SW 1271 (cell line): ENCODE results near the gene SRSF8.
"Not testable (repeated sequence)": the region's sequence is repeated elsewhere in the genome, so short reads cannot be mapped to it uniquely, and the experiment has no call there.

Source experiments
- DNase-seq, 2 experiments: peaks; one replicate each; lab custom pipeline; 2025; lab: John Stamatoyannopoulos, UW

SRSF8 gene, protein sequence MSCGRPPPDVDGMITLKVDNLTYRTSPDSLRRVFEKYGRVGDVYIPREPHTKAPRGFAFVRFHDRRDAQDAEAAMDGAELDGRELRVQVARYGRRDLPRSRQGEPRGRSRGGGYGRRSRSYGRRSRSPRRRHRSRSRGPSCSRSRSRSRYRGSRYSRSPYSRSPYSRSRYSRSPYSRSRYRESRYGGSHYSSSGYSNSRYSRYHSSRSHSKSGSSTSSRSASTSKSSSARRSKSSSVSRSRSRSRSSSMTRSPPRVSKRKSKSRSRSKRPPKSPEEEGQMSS

DNA sequence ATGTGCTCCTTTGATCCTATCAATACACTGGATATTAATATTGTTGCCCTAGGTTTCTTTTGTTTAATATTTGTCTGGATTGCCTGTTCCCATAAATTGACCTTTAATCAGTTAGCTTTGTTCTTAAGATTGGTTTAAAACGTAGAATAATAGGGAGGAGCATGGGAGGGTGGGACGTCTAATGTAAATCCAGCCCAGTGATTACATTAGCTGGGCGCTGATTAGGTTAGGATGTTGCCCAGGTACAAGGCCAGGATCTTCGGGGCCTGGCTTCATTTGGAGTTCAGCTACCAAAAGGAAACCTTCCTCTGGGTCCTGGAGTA, at the start of gene SRSF8:
Gene SRSF8 (plus strand): TSS at position 204 of the 323 bp plus-strand sequence. CDS start 308 bp downstream, outside the sequence.
- DNase-seq, result peak; percentile 85 to 94

DNA sequence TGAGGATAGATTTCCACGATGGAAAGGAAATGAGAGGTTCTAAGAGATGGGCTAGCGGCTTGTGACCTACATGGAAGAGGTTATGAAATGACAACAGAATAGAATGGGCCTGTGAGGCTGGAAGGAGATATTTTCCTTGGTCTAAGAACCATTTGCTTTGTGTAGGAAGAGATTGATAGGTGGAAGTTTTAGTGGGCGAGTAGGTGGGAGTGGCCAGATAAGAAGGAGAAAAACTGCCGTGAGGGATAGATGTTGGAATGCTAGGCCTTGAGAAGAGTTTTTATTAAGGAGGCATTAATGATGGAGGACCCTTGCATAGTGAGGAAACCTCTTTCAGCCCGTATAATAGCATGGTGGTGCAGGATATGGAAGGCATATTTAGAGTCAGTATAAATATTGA, 45.3 kb upstream of the SRSF8 start:
- not testable (repeated sequence) for DNase-seq

DNA sequence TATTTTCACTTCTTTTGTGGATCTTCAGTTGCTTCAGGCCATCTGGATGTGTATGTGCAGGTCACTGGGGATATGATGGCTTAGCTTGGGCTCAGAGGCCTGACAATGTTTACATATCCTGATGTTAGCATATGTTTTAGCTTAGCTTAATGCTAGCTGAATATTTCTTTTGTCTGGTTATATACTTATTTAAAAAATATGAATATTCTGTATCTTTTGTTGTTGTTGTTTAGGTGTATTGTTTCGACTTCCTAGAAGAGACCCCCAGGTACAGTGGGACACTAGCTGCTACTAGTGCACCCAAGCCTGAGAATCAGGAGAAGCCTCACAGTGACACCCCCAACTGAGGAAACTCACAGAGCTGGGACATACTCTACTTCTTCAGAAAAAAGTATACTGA, 41.8 kb upstream of the SRSF8 start, which contains the start of gene KDM4E:
Gene KDM4E (plus strand): TSS at position 301 of the 400 bp plus-strand sequence. CDS start 300 bp downstream, outside the sequence.
- DNase-seq, result no peak

DNA sequence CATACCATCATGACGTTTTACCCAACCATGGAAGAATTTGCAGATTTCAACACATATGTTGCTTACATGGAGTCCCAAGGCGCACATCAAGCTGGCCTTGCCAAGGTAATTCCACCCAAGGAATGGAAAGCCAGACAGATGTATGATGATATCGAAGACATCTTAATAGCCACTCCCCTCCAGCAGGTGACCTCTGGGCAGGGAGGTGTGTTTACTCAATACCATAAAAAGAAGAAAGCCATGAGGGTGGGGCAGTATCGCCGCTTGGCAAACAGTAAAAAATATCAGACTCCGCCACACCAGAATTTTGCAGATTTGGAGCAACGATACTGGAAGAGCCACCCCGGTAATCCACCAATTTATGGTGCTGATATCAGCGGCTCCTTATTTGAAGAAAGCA, 41.1 kb upstream of the SRSF8 start:
- DNase-seq, result not testable (repeated sequence)

DNA sequence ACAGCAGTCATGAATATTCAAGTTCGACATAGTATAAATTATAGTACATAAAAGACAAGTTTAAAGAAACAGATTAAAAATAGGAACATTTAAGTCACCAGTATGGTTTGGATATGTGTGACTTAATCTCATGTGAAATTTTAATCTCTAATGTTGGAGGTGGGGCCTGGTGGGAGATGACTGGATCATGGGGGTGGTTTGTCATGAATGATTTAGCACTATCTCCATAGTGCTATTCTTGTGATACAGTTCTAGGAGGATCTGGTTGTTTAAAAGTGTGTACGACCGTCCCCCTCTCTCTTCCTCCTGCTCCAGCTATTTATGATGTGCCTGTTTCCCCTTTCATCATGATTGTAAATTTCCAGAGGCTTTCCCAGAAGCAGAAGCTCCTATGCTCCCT, 38.4 kb upstream of the SRSF8 start:
- no peak for DNase-seq

DNA sequence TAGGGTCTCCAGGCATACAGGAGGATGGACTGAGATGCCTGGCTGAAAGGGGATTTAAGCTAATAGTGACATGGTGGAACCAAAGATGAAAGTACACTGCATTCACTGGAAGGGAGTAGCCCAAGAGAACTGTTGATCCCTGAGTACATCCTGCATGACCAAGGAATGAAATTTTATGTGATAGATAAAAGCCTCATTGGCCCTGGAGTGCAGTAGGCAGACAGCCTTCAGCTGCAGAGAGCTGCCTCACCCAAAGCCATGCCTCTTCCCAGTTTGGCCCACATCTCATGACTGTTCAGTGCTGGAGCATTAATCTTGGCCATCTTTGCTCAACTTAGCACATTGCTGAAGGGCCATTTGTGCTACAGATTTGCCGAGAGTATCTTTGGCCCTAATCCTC, 33.7 kb upstream of the SRSF8 start:
- no peak for DNase-seq

DNA sequence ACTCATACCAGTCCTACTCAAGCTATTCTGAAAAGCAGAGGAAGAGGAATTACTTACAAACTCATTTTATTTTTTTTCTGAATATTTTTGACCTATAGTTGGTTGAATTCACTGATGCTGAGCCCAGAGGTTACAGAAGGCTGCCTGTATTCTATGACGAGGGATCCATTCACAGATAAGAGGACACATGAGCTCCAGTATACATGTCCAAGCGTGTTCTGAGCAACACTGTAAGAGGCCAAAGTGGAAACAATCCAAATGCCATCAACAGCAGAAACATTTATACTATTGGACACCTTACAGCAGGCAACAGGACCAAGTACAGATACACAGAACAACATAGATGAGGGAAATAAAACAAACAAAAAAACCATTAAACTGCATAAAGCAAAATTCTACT, 31.4 kb upstream of the SRSF8 start:
- no peak for DNase-seq

DNA sequence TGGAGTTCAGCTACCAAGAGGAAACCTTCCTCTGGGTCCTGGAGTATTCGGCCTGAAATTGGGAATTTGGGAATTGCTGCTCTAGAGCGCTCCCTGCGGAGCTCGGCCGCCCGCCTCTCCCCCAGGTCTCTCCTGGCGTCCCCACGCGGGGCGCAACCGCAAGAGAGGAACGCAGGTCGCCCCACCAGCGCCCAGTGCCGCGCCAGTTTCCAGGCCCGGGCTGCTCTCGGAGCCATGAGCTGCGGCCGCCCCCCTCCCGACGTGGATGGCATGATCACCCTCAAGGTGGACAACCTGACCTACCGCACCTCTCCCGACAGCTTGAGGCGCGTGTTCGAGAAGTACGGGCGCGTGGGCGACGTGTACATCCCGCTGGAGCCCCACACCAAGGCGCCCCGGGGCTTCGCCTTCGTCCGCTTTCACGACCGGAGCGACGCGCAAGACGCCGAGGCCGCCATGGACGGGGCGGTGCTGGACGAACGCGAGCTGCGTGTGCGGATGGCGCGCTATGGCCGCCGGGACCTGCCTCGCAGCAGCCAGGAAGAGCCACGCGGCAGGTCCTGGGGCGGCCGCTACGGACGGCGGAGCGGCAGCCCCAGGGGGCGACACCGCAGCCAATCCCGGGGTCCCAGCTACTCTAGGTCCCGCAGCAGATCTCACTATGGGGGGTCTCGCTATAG, 29.2 kb upstream of the SRSF8 start:
- not testable (repeated sequence) for DNase-seq

DNA sequence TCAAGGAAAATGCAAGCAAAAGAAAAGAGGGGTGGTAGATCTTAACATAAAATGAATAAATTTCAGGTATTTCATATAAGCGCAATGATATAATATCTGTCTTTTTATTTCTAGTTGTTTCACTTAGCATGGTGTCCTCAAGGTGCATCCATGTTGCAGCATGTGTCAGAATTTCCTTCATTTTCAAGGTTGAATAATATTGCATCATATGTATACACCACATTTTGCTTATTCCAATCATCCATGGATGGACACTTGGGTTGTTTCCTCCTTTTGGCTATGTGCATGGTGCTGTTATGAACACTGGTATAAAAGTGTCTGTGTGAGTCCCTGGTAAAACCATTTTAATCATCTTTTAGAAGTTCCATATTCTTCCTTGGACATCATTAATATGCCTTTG, 24.5 kb upstream of the SRSF8 start:
- no peak for DNase-seq

DNA sequence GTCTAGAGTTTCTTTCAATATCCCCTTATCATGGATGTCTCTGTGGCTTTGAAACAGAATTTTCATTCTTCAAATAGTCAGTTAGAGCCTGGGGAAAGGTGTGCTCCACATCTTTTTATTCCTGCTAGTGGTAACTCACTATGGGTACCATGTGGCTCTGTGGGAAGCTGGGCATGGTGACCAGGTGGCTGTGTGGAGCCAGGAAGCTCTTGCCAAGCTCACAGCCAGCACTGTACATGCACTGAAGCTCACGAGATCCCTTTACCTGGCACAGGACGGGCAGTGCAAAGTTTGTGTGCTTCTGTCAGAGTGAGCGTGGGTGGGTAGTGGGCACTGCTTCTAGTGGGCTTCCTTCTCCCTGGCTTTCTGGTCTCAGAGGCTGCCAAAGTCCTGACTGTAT, 23.8 kb upstream of the SRSF8 start:
- DNase-seq, result no peak

DNA sequence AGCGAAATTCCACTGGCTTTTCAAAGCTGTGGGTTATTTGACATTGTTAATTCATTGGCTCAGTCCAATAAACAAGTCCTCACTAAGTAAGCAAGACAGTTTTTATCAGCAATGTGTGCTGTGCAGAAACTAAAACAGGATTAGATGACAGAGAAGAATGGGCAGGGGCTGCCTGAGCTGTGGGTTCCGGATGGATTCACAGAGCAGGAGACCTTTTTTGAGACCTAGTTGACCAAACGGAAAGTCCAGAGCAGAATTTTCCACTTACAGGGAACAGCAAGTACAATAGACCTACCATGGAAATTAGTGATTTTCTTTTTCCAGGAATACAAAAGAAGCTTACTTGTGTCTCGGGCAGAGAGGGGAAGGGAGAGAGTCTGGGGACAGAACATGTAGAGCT, 22.7 kb upstream of the SRSF8 start:
- DNase-seq, result no peak

DNA sequence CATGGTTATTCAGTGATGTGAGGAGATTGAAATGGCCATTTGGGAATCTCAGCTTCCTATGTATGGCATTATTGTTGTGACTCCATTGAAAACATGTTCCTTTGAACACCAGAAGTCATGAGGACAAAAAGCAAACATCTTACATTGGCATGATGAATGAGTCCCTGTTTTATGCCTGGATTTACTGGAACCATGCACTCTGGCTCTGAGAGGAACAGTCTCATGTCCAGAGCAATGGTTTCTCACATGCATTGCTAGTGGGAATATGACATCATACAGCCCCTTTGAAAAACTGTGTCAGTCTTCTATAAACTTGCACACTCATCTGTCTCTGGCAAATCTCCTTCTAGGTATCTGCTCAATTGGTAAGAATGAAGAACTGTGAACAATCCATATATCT, 20.9 kb upstream of the SRSF8 start:
- DNase-seq, result no peak

DNA sequence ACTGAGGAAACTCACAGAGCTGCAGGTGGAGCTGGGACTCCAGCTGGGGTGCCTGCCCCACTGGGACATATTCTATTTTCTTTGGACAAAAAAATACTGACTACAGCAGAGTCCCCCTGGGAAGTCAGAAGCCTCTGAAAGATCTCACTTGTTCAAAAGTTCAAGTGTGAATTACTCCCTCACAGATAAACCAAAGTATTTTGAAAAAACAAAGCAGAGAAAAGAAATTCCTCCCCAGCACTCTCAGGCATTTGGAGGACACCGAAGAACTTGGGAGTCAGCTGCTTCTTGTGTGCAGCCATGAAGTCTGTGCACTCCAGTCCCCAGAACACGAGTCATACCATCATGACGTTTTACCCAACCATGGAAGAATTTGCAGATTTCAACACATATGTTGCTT, 17.6 kb upstream of the SRSF8 start, which contains the start of gene KDM4F:
Gene KDM4F (plus strand): TSS at position 301 of the 400 bp plus-strand sequence.
- not testable (repeated sequence) for DNase-seq

DNA sequence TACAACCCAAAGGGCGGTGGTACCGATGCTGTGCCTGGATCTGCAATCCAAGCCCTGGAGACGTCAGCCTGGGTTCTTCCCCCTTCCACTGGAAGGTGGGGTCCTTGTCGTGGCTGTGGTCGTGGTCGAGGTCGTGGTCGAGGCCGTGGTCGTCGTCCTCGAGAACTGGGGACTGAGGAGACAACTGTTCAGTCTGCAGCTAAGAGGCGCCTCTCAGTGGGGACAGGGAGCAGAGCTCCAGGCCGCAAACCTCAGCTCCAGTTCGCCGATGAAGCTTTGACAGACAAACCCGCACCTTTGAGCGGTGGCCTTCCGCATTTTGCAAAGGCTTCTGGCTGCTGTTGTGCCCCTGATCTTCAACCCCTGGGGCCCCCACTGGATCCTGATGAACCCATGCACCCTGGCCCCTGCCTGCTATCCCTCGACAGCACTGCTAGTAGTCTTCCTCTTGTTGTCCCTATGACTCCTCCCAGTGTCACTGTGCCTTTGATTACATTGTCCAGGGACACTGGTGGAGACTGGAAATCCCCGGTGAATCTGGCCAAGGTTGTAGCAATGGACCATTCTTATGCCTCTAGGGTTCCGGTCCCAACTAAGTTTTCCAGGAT, 16.0 kb upstream of the SRSF8 start:
- no peak for DNase-seq

DNA sequence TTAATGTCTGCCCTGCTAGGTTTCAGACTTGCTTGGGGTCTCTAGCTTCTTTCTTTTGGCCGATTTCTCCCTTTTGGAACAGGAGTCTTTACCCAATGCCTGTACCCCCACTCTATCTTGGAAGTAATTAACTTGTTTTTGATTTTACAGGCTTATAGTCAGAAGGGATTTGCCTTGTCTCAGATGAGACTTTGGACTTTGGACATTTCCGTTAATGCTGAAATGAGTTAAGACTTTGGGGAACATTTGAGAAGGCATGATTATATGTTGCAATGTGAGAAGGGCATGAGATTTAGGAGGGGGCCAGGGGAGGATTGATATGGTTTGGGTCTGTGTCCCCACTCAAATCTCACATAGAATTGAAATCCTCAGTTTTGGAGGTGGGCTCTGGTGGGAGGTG, 12.4 kb upstream of the SRSF8 start:
- DNase-seq, result no peak

DNA sequence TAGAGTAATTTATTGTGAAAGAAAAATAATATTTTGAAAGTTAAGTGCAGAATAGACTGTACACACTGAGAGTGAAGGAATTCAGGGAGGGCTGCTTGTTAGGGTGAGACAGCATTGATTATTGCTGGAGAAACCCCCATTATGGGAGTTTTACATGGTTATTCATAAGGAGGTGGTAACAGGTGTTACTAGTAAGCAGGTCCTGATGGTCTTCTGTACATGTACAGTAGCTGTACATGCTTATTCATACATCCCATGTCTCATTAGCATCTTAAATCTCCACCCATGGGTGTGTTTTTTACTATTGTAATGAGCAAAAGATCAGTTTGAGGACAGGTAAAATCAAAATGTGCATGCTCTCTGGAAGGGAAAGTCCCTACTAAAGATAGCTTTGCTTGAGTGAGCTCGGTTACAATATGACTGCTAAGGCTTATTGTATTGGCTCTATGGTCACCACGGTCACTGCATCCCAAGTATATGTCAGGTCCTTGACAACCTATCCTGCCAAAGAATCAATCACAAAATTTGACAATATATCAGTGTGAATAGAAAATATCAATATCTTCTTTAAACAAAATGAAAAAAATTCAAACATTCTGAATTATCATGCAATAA, 11.3 kb upstream of the SRSF8 start:
- no peak for DNase-seq

DNA sequence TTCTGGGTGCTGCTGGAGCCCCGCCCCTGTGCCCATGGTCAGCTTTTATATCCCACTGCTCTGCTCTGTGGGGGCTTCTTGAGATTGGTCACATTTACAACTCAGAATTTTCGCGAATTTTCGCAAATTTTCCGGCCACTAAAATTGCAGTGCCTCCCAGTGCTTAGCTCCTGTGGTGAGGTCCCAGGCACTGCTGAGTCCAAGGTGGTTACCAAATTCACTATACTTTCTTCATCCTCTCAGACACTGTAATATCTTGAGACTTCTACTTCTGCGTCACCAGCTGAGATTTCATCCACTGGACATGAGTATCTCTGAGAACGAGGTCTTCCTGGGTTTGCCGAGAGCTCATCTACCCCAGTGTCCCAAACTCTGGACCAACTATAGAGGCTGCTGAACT, 8.8 kb upstream of the SRSF8 start:
- no peak for DNase-seq

DNA sequence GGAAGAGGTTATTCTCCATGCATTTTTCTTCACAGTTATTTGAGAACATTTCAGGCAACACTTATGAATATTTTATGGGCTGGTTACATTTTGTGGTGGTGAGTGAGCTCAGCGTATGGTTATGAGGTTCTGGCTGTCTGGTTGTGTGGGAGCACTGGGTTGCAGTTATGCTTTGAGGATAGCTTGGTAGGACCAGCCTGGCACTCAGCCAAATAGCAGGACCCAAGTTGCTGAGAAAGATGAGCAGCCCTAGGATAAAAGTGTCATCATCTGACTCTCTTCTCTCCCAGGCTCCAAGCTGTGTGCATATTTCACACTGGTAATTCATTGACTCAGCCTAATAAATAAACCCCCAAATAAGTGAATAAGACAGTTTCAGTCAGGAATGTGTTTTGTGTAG, 8.1 kb upstream of the SRSF8 start:
- DNase-seq, result no peak

DNA sequence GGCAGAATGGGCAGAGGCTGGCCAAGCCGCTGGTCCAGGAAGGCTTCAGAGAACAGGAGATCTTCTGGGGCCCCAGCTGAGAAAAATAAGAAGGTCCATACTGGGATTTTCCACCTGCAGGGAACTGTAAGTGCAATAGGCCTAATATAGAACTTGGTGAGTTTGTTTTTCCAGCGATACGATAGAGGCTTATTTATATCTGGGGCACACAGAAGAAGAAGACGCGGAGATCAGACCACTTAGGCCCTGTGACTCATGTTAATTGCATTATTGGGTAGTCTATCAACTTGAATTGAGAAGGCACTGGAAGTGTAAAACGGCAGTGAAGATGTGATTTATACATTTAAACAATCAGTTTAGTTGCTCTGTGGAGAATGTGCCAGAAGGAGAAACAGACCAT, 7.7 kb upstream of the SRSF8 start:
- no peak for DNase-seq

DNA sequence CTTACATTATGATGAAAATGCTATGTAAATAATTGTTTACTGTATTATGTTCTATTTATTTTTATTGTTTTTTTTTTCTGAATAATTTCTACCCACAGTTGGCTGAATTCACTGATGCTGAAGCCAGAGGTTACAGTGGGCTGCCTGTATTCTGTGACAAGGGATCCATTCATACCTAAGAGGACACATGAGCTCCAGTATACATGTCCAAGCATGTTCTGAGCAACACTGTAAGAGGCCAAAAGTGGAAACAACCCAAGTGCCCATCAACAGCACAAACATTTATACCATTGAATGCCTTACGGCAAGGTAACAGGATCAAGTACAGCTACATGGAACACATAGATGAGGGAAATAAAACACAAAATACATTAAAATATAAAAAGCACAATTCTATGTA, 1.4 kb upstream of the SRSF8 start:
- DNase-seq, result no peak

DNA sequence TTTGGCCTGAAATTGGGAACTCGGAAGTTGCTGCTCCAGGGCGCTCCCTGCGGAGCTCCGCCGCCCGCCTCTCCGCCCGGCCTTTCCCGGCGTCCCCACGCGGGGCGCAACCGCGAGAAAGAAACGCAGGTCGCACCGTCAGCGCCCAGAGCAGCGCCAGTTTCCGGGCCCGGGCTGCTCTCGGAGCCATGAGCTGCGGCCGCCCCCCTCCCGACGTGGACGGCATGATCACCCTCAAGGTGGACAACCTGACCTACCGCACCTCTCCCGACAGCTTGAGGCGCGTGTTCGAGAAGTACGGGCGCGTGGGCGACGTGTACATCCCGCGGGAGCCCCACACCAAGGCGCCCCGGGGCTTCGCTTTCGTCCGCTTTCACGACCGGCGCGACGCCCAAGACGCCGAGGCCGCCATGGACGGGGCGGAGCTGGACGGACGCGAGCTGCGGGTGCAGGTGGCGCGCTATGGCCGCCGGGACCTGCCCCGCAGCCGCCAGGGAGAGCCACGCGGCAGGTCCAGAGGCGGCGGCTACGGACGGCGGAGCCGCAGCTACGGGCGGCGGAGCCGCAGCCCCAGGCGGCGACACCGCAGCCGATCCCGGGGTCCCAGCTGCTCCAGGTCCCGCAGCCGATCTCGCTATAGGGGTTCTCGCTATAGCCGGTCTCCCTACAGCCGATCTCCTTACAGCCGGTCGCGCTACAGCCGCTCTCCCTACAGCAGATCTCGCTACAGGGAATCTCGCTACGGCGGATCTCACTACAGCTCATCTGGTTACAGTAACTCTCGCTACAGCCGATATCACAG, 521 bp downstream of the SRSF8 start:
- DNase-seq, result peak; percentile 85 to 94

DNA sequence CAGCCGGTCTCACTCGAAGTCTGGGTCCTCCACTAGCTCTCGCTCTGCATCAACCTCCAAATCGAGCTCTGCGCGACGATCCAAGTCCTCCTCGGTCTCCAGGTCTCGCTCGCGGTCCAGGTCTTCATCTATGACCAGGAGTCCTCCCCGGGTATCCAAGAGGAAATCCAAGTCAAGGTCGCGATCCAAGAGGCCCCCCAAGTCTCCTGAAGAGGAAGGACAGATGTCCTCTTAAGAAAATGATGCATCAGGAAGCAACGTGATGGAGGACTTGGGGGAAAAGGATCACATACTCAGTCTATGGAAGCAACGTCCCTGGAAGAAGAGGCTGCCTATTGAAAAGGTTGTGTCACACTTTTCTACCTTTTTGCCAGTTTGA, 1.1 kb downstream of the SRSF8 start:
- DNase-seq, result peak in 1 of 2 experiments; percentile 76
